HG02981 (cell line): ENCODE results near the gene PPIA.
"Not testable (repeated sequence)": the region's sequence is repeated elsewhere in the genome, so short reads cannot be mapped to it uniquely, and the experiment has no call there.

Source experiments
- ATAC-seq: cut with Tn5 transposase; IDR thresholded peaks from one replicate; pipeline ENCODE4 v1.9.1; 2021; ENCODE audit warnings: mild to moderate bottlenecking, moderate library complexity; ENCODE audit not compliant: unreplicated experiment

Gene PPIA

DNA sequence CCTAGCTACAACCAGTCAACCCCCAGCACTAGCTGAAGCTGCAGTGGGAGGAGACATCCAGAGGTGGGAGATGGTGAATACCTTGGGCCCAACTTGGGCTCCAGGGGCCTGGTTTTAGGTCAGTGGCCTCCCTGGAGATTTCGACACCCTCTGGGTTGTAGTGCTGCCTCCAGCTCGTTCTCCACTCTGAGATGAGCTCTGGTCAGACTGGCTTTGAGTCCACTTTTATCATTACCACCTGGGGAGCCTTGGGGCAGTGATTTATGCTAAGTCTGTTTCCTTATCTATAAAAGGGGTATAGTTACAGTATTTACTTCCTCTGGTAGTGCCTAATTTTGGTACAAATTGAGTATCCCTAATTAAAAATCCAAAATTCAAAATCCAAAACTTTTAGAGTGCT is 22.8 kb downstream of the PPIA start:
- no peak for ATAC-seq

DNA sequence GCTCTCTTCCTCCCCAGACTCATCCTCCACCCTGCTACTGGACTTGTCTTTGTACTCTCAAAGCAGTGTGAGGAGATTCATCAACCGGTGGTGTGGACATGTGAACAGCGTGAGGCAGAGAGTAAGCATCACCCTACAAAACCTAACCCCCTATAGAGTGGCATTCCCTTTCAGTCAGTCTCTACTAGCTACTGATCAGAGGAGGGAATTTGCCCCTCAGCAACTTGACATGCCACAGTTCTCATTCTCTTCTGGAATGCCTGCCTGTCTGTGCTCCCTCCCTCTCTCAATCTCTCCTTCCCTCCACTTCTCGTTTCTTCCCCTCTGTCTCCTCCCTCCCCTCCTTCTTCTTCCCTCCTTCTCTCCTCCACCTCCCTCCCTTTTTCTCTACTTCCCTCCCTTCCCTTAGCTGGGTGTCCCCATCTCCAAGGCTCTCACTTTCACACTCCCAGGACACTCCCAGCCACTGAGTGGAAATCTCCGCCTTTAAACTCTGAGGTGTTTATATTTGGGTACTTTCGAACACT is 26.8 kb downstream of the PPIA start:
- no peak for ATAC-seq

DNA sequence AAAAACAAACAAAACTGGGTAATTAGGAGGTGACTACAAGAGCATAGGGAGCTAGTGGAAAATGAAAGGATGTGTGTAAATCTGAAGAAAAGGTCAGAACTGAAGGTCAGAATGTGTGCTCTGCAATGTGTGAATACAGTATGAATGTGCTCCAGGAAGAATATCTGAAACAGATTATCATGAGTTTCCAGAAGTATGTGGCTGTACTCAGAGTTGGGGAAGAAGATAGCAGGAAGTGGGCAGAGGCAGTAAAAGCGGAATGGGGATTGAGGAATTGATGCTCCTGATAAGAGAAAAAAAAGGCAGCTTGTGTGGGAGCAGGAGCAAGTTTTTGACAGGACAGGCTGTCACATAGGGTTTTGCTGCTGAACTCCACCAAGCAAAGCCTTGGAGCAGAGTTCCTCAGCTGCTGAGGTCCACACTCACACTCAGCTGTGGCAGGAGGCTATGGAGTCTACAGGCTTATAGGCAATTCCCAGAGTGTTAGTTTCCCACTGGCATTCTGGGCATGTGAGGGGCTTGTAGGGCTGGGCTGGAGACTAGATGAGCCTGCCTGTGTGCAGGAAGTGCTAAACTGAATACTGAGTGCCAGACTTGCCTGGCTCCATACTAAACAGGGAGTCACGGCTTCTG is 28.5 kb downstream of the PPIA start:
- ATAC-seq, result no peak

DNA sequence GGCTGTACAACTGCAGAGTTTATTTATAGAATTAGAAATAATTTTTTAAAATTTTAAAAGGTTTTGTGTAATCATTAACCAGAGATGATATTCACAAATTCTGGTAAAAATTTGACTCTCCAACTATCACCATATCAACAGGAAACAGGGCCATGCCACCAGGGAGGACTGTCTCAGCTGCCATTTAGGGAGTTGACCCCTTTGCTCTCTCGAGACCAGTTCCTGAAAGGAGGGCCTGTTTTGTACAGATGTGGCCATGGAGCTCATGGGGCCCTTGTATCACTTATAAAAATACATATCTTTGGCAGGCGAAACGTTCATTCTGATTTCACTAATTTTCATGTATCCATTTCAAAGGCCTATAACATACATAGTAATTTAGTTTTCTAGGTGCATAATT is 31.1 kb downstream of the PPIA start:
- no peak for ATAC-seq

DNA sequence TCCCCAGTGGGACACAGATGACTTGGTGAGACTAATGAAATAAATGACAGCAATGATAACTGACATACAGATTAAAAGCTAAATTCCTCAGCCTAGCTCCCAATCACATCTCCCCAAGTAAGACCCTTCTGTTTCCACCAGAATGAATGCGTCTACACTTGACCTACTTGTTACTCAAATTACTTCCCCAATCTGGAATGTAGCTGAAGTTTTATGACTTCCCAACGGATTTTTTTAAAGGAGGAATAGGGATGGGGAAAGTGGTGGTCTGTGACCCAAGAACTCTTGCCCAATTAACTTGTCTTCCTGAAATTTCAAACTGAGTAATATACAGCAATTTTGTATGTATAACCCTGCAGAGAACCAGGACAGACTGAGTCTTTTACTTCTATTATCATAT is 42.3 kb downstream of the PPIA start:
- no peak for ATAC-seq

DNA sequence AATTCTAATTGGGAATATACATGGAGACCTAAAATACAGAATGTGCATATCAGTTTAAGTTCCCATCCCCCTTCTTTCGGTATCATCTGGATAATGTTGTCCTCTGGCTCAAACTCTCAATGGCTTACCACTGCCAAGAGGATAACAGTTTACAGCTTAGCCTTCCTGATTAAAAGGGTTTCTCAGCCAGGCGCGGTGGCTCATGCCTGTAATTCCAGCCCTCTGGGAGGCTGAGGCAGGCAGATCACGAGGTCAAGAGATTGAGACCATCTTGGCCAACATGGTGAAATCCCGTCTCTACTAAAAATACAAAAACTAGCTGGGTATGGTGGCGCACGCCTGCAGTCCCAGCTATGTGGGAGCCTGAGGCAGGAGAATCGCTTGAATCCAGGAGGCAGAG is 46.2 kb downstream of the PPIA start:
- ATAC-seq, result not testable (repeated sequence)

DNA sequence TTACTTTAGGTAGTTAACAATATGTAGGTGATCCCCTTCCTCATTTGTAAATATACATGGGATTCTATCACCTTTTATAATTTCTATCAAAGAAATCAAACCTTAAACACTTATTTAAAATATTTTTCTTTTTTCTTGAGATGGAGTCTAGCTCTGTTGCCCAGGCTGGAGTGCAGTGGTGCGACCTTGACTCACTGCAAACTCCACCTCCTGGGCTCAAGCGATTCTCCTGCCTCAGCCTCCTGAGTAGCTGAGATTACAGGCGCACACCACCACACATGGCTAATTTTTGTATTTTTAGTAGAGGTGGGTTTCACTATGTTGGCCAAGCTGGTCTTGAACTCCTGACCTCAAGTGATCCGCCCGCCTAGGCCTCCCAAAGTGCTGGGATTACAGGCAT is 47.0 kb downstream of the PPIA start:
- ATAC-seq, result not testable (repeated sequence)

DNA sequence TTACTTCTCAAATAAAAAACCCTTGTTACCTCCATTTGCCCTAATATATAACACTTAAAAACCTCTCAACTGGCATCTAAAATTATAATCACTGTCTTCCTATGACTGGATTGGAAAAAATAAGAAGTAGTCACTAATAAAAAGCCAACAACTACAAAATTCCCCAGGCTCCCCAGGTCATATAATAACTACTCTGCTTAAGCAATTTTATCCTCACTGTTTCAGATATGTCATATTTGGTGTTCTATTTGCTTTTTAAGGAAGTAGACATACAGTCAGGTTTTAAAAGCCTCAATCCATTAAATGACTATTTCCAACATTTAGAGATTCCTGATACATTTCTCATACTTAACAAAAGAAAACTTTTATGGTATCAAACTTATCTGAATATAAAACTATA is 49.0 kb downstream of the PPIA start:
- no peak for ATAC-seq

DNA sequence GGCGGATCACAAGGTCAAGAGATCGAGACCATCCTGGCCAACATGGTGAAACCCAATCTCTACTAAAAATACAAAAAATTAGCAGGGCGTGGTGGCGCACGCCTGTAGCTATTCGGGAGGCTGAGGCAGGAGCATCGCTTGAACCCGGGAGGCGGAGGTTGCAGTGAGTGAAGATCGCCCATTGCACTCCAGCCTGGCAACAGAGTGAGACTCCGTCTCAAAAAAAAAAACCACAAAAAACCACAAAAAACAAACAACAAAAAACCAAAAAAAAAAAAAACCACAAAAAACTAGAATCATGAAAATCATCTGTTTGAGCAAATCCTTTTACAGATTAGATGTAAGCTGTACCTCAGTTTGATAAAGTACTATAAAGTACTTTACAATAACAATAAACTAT is 49.9 kb downstream of the PPIA start:
- not testable (repeated sequence) for ATAC-seq

DNA sequence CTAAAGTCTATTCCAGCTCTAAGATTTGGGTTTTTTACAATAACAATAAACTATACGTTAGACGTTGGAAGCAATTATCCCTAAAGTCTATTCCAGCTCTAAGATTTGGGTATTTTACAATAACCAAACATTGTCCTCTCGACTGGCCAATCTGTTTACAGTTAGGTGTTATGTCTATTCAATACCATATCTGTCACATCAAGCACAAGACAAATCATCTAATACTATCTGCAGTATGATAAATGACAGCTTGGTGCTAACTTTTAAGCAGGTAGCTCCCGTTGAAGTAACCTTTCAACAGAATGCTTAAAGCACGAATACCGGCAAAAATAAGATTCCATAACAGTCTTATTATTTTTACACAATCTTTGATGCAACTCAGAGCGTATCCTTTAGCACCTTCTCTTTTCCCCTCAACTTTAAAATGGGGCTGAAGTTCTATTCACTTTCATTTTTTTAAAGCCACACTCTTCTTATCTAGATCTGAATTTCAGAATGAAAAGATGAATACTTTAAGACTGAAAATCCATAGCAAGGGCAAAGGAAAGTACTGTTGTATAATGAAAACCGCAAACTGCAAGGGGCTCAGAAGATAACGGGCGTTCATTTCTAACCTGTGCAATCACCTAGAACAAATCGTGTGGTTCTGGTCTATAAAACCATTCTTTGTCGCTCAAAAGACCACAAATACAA is 50.5 kb downstream of the PPIA start:
- ATAC-seq, result no peak

DNA sequence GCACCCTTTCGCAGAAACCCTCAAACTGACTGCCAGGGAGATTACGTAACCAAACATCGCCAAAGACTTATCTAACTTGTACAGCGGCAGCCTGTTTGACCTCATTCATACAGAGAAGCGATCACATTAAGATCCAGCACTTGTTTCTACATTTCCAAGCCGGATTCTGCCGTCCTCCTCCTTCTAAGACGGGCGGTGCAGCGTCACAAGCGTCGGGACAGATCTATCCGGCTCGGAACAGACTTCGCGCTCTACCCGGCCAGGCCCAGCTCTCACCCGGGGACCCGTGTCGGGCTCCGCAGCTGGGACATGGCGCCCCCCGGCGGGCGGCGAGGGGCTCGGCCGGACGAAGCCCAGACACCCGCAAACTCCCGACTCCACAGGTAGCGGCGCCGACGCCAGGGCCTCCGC is 51.0 kb downstream of the PPIA start:
- ATAC-seq, result peak; percentile 62

DNA sequence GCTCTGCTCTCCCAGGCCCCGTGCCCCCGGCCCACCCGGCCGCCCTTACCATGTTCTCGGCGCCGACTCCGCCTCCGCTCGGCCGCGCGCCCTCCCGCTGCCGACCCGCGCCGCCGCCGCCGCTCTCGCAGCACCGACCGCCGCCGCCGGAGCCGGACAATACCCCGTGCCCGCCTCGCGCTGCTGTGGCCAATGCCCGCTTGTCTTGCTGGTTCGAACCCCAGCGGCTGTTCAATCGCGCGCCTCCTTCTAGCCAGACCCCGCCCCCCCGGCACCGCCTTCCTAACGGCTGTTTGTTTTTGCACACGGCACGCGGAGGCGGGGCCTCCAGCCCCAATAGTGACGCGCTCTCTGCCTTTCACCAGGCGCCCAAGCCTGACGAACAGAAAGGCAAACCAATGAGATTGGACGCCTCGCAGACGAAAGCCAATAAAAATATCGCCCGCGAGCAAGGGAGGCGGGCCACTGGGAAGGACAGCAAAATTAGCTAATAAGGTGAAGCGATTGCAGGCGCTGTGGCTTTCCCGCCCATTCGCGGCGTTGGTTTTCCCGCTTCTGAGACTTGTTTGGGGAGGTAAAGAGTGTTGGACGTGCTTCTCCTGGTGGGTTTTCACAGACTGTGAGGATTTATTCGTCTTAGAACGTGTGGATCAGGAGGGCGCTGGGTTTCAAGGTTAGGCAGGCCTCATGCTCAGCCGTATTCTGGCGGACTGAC is 51.6 kb downstream of the PPIA start, which contains the start of gene H2AZ2:
Gene H2AZ2 (minus strand): TSS at position 168 of the 715 bp plus-strand sequence. CDS start 116 bp downstream, at position 52.
- ATAC-seq, result peak; percentile 83

DNA sequence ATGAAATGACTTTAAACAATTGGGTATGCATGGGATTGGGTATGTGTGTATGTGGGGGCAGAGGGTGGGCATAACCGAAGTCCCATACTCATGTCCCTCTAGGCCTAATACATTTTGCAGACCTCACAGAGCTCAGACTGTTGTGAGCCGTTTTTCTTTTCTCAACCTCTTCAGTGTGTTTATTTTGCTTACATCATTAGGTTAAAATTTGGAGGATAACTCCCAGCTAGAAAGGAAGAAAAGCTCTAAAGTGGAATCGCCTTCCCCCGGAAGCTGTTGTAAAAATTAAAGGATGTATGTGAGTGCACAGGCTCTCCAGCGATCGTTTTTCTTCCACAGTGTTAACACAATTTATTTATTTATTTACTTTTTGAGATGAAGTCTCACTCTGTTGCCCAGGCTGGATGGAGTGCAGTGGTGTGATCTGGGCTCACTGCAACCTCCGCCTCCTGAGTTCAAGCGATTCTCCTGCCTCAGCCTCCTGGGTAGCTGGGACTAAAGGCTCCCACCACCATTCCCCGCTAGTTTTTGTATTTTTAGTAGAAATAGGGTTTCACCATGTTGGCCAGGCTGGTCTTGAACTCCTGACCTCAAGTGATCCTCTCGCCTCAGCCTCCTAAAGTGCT is 52.9 kb downstream of the PPIA start:
- no peak for ATAC-seq

DNA sequence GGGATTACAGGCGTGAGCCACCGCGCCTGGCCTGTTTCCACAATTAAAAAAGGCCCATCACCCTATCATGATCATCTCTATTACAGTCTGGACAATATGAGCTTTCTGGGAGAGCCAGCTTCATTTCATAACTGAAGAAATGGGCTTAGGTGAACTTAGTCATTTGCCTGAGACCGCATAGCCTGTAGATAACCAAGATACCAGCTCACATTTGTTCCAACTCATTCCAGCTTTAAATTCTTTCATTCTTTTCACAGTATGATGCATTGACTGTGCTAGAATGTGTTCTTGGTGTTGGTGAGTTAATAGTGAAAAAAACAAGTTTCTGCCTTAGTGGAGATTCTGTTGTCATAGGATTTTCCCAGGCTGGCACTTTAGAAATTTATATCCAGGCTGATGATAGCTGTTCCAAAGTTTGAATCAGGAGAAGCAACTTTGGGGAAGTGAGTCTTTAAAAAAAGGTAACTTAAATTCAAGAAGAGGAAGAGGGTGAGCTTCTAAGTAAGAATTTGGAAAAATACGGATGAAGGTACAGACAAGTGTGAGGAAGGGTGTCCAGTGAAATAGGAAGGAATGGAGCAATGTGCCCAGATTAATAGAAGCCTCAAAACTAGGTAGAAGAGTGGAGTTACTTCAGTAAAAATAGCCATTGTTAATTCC is 53.5 kb downstream of the PPIA start:
- no peak for ATAC-seq

DNA sequence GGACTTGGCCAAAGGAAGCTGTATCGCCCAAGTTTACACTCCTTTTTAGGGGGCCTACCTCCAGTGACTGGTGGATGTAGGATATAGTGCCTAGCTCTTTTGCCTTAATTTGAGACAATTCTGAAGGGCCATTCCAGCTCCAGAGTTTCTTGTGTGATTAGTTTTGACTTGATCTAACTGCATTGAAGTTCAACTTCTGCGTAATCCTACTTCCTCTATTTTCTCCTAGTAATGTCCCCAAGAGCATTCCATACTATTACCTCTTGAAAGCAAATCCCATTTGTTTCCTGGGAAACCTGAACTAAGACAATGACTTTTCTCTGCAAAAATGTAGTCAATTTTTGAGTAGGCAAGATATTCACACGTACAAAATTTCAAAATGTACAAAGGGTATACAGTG is 56.1 kb downstream of the PPIA start:
- no peak for ATAC-seq
